Endodermal cell (in vitro differentiated cells): ENCODE measurements around the gene SPTBN2. TPM values are rescaled to one million over a fixed set of nuclear protein-coding genes. Genes with fewer than 3 reads are reported as not detected.

Source experiments
- DNase-seq: peaks from one replicate; pipeline ENCODE4 v3.0.0-alpha.2; 2017
- H3K27ac ChIP-seq: 2 replicates; pipeline ENCODE4 v1.5.1; 2013; ENCODE audit warnings: mild to moderate bottlenecking, low read depth, low read length, moderate library complexity
- H3K27me3 ChIP-seq: 2 replicates; pipeline ENCODE4 v1.6.1; 2013; ENCODE audit warnings: mild to moderate bottlenecking, low read length, moderate library complexity; ENCODE audit not compliant: insufficient read depth, control insufficient read depth, poor library complexity, severe bottlenecking
- H3K36me3 ChIP-seq: 2 replicates; pipeline ENCODE4 v1.7.0; 2013; ENCODE audit warnings: mild to moderate bottlenecking, low read length, moderate library complexity; ENCODE audit not compliant: control insufficient read depth, insufficient read depth
- H3K4me1 ChIP-seq: one replicate; pipeline ENCODE4 v1.7.0; 2013; ENCODE audit warnings: low read length; ENCODE audit not compliant: control insufficient read depth, insufficient read depth
- H3K4me3 ChIP-seq: 2 replicates; pipeline ENCODE4 v1.5.1; 2013; ENCODE audit warnings: mild to moderate bottlenecking, low read length, moderate library complexity
- H3K9ac ChIP-seq: 2 replicates; pipeline ENCODE4 v1.6.1; 2013; ENCODE audit warnings: mild to moderate bottlenecking, low read length, moderate library complexity; ENCODE audit not compliant: poor library complexity, severe bottlenecking; ENCODE audit errors: extremely low read depth
- H3K9me3 ChIP-seq: 2 replicates; pipeline ENCODE4 v1.6.1; 2013; ENCODE audit warnings: mild to moderate bottlenecking, low read length, moderate library complexity; ENCODE audit not compliant: control insufficient read depth
- H3K27ac Mint-ChIP-seq: 2 replicates; pipeline ENCODE4 v1.8.0; 2020; ENCODE audit warnings: mixed read lengths
- H3K27me3 Mint-ChIP-seq: 2 replicates; pipeline ENCODE4 v1.8.0; 2021; ENCODE audit warnings: mild to moderate bottlenecking, mixed read lengths; ENCODE audit not compliant: insufficient read depth
- H3K36me3 Mint-ChIP-seq: 2 replicates; pipeline ENCODE4 v1.8.0; 2020; ENCODE audit warnings: low read depth, mixed read lengths
- H3K4me1 Mint-ChIP-seq: 2 replicates; pipeline ENCODE4 v1.8.0; 2020; ENCODE audit warnings: mixed read lengths
- H3K4me3 Mint-ChIP-seq: 2 replicates; pipeline ENCODE4 v1.8.0; 2020; ENCODE audit warnings: mild to moderate bottlenecking, moderate library complexity, mixed read lengths
- H3K9me3 Mint-ChIP-seq: 2 replicates; pipeline ENCODE4 v1.8.0; 2020; ENCODE audit warnings: mild to moderate bottlenecking, mixed read lengths
- CTCF ChIP-seq: fragments of 200-600 bp; sonication (generic); conservative IDR thresholded peaks from 2 replicates; pipeline ENCODE4 v1.5.0; 2021; ENCODE audit warnings: antibody characterized with exemption, mild to moderate bottlenecking
- WGBS, 2 experiments: methylation state at CpG; one replicate each; pipeline versions ENCODE4 v1.1.5 to v1.1.7; 2013; ENCODE audit warnings: missing lambda C conversion rate in 2 of 2, mixed read lengths in 1 of 2; ENCODE audit not compliant: insufficient coverage in 1 of 2, insufficient read length in 1 of 2; 5-methylcytosine and 5-hydroxymethylcytosine counted together
- total RNA-seq, 2 donors: library from RNA; stranded (reverse); fragmentation: NEBNext Ultra II Directional in 1 of 2; extraction: Animal tissue kit (Norgen Biotek cat#: 25700) in 1 of 2; gene quantifications; 2 replicates in 1 of 2; 3 replicates in 1 of 2; pipeline ENCODE4 v1.2.1, GENCODE V29; 2021

SPTBN2 gene
- total RNA-seq, 2 donors from 2014 or later, result 36.0 to 46.0 TPM

- no peaks in the 10 kb centered on the region for H3K27me3 ChIP-seq
- DNase-seq, result no peak
- no peak for TF ChIP-seq CTCF
- H3K9me3 ChIP-seq, result no peaks in the 10 kb centered on the region
- peaks cover 86% of the 10 kb centered on the region for H3K36me3 ChIP-seq
- no peak overlapping the region for H3K27ac ChIP-seq
- H3K4me1 Mint-ChIP-seq, result peaks cover 3% of the 10 kb centered on the region
- no peak overlapping the region for H3K9ac ChIP-seq
- no peak overlapping the region for H3K4me3 ChIP-seq
- peaks cover 74% of the 10 kb centered on the region for H3K36me3 Mint-ChIP-seq
- no peak overlapping the region for H3K27ac Mint-ChIP-seq
- no peaks in the 10 kb centered on the region for H3K4me1 ChIP-seq
- H3K4me3 Mint-ChIP-seq, result no peak overlapping the region
- 96% methylated on average over 2 of the region's 2 CpGs; no CpG with 5 or more reads in 1 of the 2 experiments for WGBS, 2 experiments
- H3K9me3 Mint-ChIP-seq, result no peaks in the 10 kb centered on the region
- H3K27me3 Mint-ChIP-seq, result no peaks in the 10 kb centered on the region
These were observed 78.0 kb downstream of the SPTBN2 start for GRCh38 chr11:66651016-66651415.

- no peak overlapping the region for H3K9ac ChIP-seq
- H3K9me3 ChIP-seq, result no peaks in the 10 kb centered on the region
- H3K27me3 ChIP-seq, result no peaks in the 10 kb centered on the region
- peaks cover 88% of the 10 kb centered on the region for H3K36me3 ChIP-seq
- no peak for DNase-seq
- Mint-ChIP-seq H3K9me3 (no peaks in the 10 kb centered on the region), H3K27me3 (no peaks in the 10 kb centered on the region), H3K27ac (no peak overlapping the region), H3K4me1 (peaks cover 13% of the 10 kb centered on the region), H3K36me3 (peaks cover 77% of the 10 kb centered on the region), H3K4me3 (no peak overlapping the region)
- no peak overlapping the region for H3K27ac ChIP-seq
- 97 to 100% methylated on average over 4 to 5 of the region's 5 CpGs for WGBS, 2 experiments
- peaks cover 4% of the 10 kb centered on the region for H3K4me1 ChIP-seq
- no peak for TF ChIP-seq CTCF
- H3K4me3 ChIP-seq, result no peak overlapping the region
These were observed 79.1 kb downstream of the SPTBN2 start for GRCh38 chr11:66649903-66650302.

GRCh38 chr11:66646828-66647227 lies 82.2 kb downstream of the SPTBN2 start:
- H3K9me3 Mint-ChIP-seq, result no peaks in the 10 kb centered on the region
- H3K4me3 Mint-ChIP-seq, result no peak overlapping the region
- no peak overlapping the region for H3K27ac Mint-ChIP-seq
- no peak for DNase-seq
- H3K27me3 Mint-ChIP-seq, result no peaks in the 10 kb centered on the region
- Histone ChIP-seq H3K9ac (no peak overlapping the region), H3K9me3 (no peaks in the 10 kb centered on the region), H3K36me3 (peaks cover 97% of the 10 kb centered on the region), H3K27ac (no peak overlapping the region), H3K27me3 (no peaks in the 10 kb centered on the region), H3K4me1 (peaks cover 9% of the 10 kb centered on the region), H3K4me3 (no peak overlapping the region)
- WGBS, 2 experiments, result 94 to 98% methylated on average over 4 of the region's 4 CpGs
- peaks cover 43% of the 10 kb centered on the region for H3K4me1 Mint-ChIP-seq
- no peak for TF ChIP-seq CTCF
- peaks cover 91% of the 10 kb centered on the region for H3K36me3 Mint-ChIP-seq
